Spleen (tissue), 11 donors: ENCODE data around the gene DISP2. TPM values are rescaled to one million over a fixed set of nuclear protein-coding genes. Genes with fewer than 3 reads are reported as not detected.

ENCODE experiments used
- DNase-seq: peaks from one replicate; pipeline ENCODE4 v3.0.0-alpha.2; 2020
- H3K27ac ChIP-seq, 8 donors: fragments of 200-600 bp; sonication (generic) in 7 of 8; 1 replicate in 4 of 8; 2 replicates in 4 of 8; pipeline versions ENCODE4 v1.5.0 to v1.8.0; 2016 to 2021; ENCODE audit warnings: inconsistent platforms in 4 of 8, mild to moderate bottlenecking in 4 of 8, moderate library complexity in 1 of 8
- H3K27me3 ChIP-seq, 7 donors: fragments of 200-600 bp; sonication (generic) in 6 of 7; replicated peaks in 1 of 7; 1 replicate in 4 of 7; 2 replicates in 3 of 7; pipeline versions ENCODE4 v1.5.0 to v1.8.0; 2016 to 2021; ENCODE audit warnings: inconsistent platforms in 3 of 7, mild to moderate bottlenecking in 1 of 7
- H3K36me3 ChIP-seq, 6 donors: fragments of 200-600 bp; sonication (generic) in 5 of 6; 1 replicate in 4 of 6; 2 replicates in 2 of 6; pipeline versions ENCODE4 v1.5.0 to v1.8.0; 2016 to 2021; ENCODE audit warnings: inconsistent platforms in 2 of 6
- H3K4me1 ChIP-seq, 6 donors: fragments of 200-600 bp; sonication (generic) in 5 of 6; 1 replicate in 3 of 6; 2 replicates in 3 of 6; pipeline versions ENCODE4 v1.5.0 to v1.8.0; 2016 to 2021; ENCODE audit warnings: inconsistent platforms in 3 of 6
- H3K4me3 ChIP-seq, 8 donors: fragments of 200-600 bp; sonication (generic) in 7 of 8; 1 replicate in 4 of 8; 2 replicates in 4 of 8; pipeline versions ENCODE4 v1.5.0 to v1.8.0; 2016 to 2021; ENCODE audit warnings: inconsistent platforms in 4 of 8, mild to moderate bottlenecking in 4 of 8, moderate library complexity in 2 of 8
- H3K9me3 ChIP-seq, 8 donors: fragments of 200-600 bp; sonication (generic) in 7 of 8; 1 replicate in 4 of 8; 2 replicates in 4 of 8; pipeline versions ENCODE4 v1.5.0 to v1.8.0; 2016 to 2021; ENCODE audit warnings: inconsistent platforms in 4 of 8
- CTCF ChIP-seq, 11 experiments: fragments of 200-600 bp in 7 of 11; fragments of 450-650 bp in 4 of 11; sonication (generic) in 4 of 11; IDR thresholded peaks in 8 of 11; conservative IDR thresholded peaks in 3 of 11; 1 replicate in 7 of 11; 2 replicates in 4 of 11; pipeline versions ENCODE4 v1.4.0 to v1.8.0; 2016 to 2021; ENCODE audit warnings: antibody characterized with exemption in 11 of 11, inconsistent platforms in 4 of 11, mild to moderate bottlenecking in 1 of 11
- POLR2A ChIP-seq, 3 donors: fragments of 450-650 bp; IDR thresholded peaks; one replicate each; pipeline ENCODE4 v1.5.1; 2017; ENCODE audit warnings: antibody characterized with exemption in 3 of 3, mild to moderate bottlenecking in 1 of 3
- POLR2AphosphoS5 ChIP-seq, 3 donors: sonication (generic); formaldehyde crosslinking; IDR thresholded peaks; one replicate each; pipeline ENCODE4 v1.5.1; 2017; ENCODE audit warnings: antibody characterized with exemption in 3 of 3
- WGBS, 5 donors: extraction: QIAGEN DNeasy Blood & Tissue Kit in 3 of 5; methylation state at CpG; one replicate each; pipeline versions ENCODE4 v1.1.5 to v1.1.7; 2013 to 2018; 5-methylcytosine and 5-hydroxymethylcytosine counted together
- intact Hi-C: fragments of 100-400 bp; cut with DNase I; formaldehyde crosslinking; loops from one replicate; pipeline ENCODE4 v1.15.0; 2023; ENCODE audit warnings: low total_unique reads
- polyA plus RNA-seq, 3 donors: library from polyadenylated mRNA; stranded (reverse); fragments of 200-250 nt; gene quantifications; one replicate each; pipeline ENCODE4 v1.2.1, GENCODE V29; 2013
- total RNA-seq, 7 donors: library from RNA; depleted of rRNA in 3 of 7; stranded (reverse); fragments of >200 nt in 3 of 7; fragmentation: NEBNext Ultra II Directional in 4 of 7; extraction: Animal tissue kit (Norgen Biotek cat#: 25700) in 4 of 7; gene quantifications; one replicate each; pipeline versions ENCODE4 v1.1.0 to v1.2.1, GENCODE V29; 2016 to 2021
- donor health status: healthy with polysubstance abuse.
- donor health status: DM: no; HTN: no; CAD: no; lungs with moderate emphysema.
- donor health status: DM: no; HTN: no; CAD: no.
- donor health status: Bipolar disorder and iron deficiency.
- donor health status: healthy.
- donor health status: DM: no; HTN: no; CAD: no.
- donor health status: DM: yes; HTN: yes; CAD: no.

DISP2 gene
- total and polyA plus RNA-seq, 10 donors, result 0.05 to 3.0 (median 0.54) TPM; not detected in 1

- DNase-seq, result peak; percentile 86
- intact Hi-C loops, result no loop called here
- Histone ChIP-seq H3K27ac (peak overlapping the region in 4 of 8 donors; percentile 13 to 88 (median 20)), H3K4me3 (peak overlapping the region in 1 of 8 donors; percentile 4), H3K27me3 (peaks cover 0 to 8% (median 0%) of the 10 kb centered on the region in 7 donors), H3K4me1 (peaks cover 30 to 89% (median 68%) of the 10 kb centered on the region in 6 donors), H3K36me3 (no peaks in the 10 kb centered on the region), H3K9me3 (no peaks in the 10 kb centered on the region)
- 66 to 74% (median 69%) methylated on average over 15 to 19 of the region's 19 CpGs for WGBS, 5 donors
- TF ChIP-seq POLR2AphosphoS5 (IDR thresholded peaks at IDR 0.05), result no peak
- no peak for TF ChIP-seq POLR2A (IDR thresholded peaks at IDR 0.05)
- no peak for TF ChIP-seq CTCF (IDR thresholded peaks at IDR 0.05 in 8 of 11, conservative IDR thresholded peaks at IDR 0.05 in 3 of 11)
Measured at GRCh38 chr15:40337597-40337996, 20.4 kb upstream of the DISP2 start.

GRCh38 chr15:40338041-40338657 lies 19.9 kb upstream of the DISP2 start:
- 36 to 55% (median 39%) methylated on average over 9 to 11 of the region's 11 CpGs for WGBS, 5 donors
- intact Hi-C loops, result loop anchor here (2.0 kb wide), 1 partner anchor 59 kb away; no protein-coding TSS in a partner anchor
- H3K36me3 ChIP-seq, result no peaks in the 10 kb centered on the region
- DNase-seq, result peak; percentile 92
- H3K27ac ChIP-seq, result peak overlapping the region in 4 of 8 donors; percentile 13 to 88 (median 49)
- H3K4me1 ChIP-seq, result peaks cover 28 to 87% (median 62%) of the 10 kb centered on the region in 6 donors
- peak overlapping the region in 1 of 8 donors; percentile 4 for H3K4me3 ChIP-seq
- TF ChIP-seq POLR2A (IDR thresholded peaks at IDR 0.05) (no peak), CTCF (IDR thresholded peaks at IDR 0.05 in 8 of 11, conservative IDR thresholded peaks at IDR 0.05 in 3 of 11) (peak; percentile 62 to 93 (median 85))
- no peaks in the 10 kb centered on the region for H3K9me3 ChIP-seq
- peaks cover 0 to 8% (median 0%) of the 10 kb centered on the region in 7 donors for H3K27me3 ChIP-seq

- TF ChIP-seq CTCF (IDR thresholded peaks at IDR 0.05 in 8 of 11, conservative IDR thresholded peaks at IDR 0.05 in 3 of 11) (peak in 1 of 11 experiments; percentile 7), POLR2A (IDR thresholded peaks at IDR 0.05) (no peak)
- peak overlapping the region in 2 of 8 donors; percentile 30 to 55 for H3K4me3 ChIP-seq
- no peaks in the 10 kb centered on the region for H3K9me3 ChIP-seq
- H3K36me3 ChIP-seq, result no peaks in the 10 kb centered on the region
- 84 to 91% (median 85%) methylated on average over 7 to 11 of the region's 11 CpGs for WGBS, 5 donors
- H3K27me3 ChIP-seq, result peaks cover 0 to 8% (median 0%) of the 10 kb centered on the region in 7 donors
- H3K4me1 ChIP-seq, result peaks cover 19 to 87% (median 57%) of the 10 kb centered on the region in 6 donors
- peak overlapping the region in 5 of 8 donors; percentile 73 to 88 (median 85) for H3K27ac ChIP-seq
- intact Hi-C loops, result loop anchor here (2.0 kb wide), 1 partner anchor 60 kb away; no protein-coding TSS in a partner anchor
- no peak for DNase-seq
Measured at GRCh38 chr15:40338921-40339620, 18.9 kb upstream of the DISP2 start.

- DNase-seq, result no peak
- intact Hi-C loops, result loop anchor here (2.0 kb wide), 1 partner anchor 61 kb away; no protein-coding TSS in a partner anchor
- WGBS, 5 donors, result 89 to 100% (median 94%) methylated on average over 1 to 7 of the region's 7 CpGs
- H3K36me3 ChIP-seq, result no peaks in the 10 kb centered on the region
- peak overlapping the region in 7 of 8 donors; percentile 69 to 88 (median 80) for H3K27ac ChIP-seq
- peaks cover 0 to 8% (median 0%) of the 10 kb centered on the region in 7 donors for H3K27me3 ChIP-seq
- peaks cover 14 to 87% (median 57%) of the 10 kb centered on the region in 6 donors for H3K4me1 ChIP-seq
- peak overlapping the region in 2 of 8 donors; percentile 30 to 55 for H3K4me3 ChIP-seq
- TF ChIP-seq POLR2AphosphoS5 (IDR thresholded peaks at IDR 0.05) (no peak), CTCF (IDR thresholded peaks at IDR 0.05 in 8 of 11, conservative IDR thresholded peaks at IDR 0.05 in 3 of 11) (peak in 1 of 11 experiments; percentile 15)
- no peaks in the 10 kb centered on the region for H3K9me3 ChIP-seq
Measured at GRCh38 chr15:40339621-40339945, 18.4 kb upstream of the DISP2 start.
